HTR-8/SVneo (cell line): Measurements from ENCODE around the gene CAMKMT.
A peak's percentile ranks its signal among the peaks of the same experiment; 100 is the strongest.

Experiments used
- DNase-seq: peaks from one replicate; pipeline ENCODE4 v3.0.0; 2011; ENCODE audit warnings: low spot score, mixed read lengths; ENCODE audit not compliant: insufficient read length
- FAIRE-seq: peaks from 2 replicates; lab custom pipeline; 2011; peaks lifted over from hg19 to GRCh38; lab: Jason Lieb, UNC

CAMKMT gene

GRCh38 chr2:44676379-44676778, 314.6 kb downstream of the CAMKMT start:
- DNase-seq: no peak
- FAIRE-seq: no peak

GRCh38 chr2:44679584-44679983, 317.8 kb downstream of the CAMKMT start:
- DNase-seq: no peak
- FAIRE-seq: no peak

DNA sequence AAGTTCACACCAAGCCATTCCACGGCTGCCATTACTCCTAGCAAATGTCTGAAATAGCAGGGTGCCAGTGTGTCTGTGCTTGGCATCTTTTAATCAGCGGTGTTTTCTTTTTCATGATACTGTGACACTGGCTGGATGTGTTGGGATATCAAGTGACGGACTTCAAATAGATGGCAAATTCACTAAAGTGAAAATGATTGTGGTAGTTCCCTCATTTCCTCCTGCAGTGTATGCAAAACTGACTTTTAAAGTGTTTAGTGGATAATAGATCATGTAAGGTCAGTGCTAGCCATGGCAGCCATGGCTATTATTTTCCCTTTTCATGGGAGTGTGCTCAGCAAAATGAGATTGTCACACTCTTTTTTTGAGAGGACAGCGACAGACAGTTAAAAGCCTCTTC, 318.2 kb downstream of the CAMKMT start:
- FAIRE-seq (peak; percentile 36), DNase-seq (no peak)

DNA sequence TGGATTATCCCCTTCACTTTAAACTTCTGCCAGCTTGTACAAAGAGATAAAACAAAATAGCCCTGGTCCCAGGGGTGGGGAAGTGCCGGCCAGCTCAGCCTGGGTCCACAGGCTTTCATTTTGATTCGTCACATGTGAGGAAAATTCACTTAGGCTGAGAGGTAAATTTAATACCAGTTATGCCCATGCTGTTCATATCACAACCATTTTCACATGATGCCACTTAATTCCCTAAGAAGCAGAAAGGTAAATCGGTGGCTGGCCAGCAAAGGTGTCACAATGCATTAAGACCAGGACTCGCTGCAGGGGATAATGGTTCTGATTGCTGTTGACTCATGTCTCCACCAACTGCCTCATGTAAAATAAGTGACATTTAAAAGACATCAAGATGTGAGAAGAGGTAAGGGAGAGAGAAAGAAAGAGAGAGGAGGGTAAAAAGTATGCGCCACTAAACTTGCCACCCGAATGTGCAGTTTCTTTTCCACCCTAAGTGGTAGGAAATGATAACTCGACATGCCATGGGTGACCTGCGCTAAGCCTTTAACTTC, 318.8 kb downstream of the CAMKMT start:
- no peak for DNase-seq
- no peak for FAIRE-seq

DNA sequence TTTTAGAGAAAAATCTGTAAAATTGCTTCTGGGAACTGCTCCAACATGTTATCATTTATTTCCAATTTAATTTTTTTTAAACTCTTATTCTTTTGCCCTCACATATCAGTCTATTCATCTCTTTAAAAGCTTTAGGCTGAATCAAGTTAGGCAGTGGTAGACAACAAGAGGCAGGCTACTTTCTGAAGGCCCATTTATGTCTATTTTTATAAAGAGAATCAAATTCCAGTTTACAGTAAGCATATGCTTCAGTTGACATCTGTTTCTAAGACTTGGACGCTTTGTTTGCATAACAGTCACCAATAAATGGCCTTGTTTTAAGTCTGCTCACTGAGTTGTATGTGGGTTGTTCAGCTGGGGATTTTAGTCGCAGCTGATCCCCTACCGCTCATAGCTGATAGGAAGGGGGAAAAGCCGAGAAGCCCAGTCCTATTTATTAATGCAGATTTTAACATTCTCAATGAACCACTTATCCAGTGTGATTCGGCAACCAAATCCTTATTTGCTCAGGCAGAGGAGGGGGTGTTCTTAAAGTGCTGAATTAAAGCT, 319.3 kb downstream of the CAMKMT start:
- no peak for DNase-seq
- FAIRE-seq: no peak

GRCh38 chr2:44682459-44682858, 320.7 kb downstream of the CAMKMT start:
- FAIRE-seq (no peak), DNase-seq (no peak)

GRCh38 chr2:44684559-44684958, 322.8 kb downstream of the CAMKMT start:
- FAIRE-seq: no peak
- no peak for DNase-seq

DNA sequence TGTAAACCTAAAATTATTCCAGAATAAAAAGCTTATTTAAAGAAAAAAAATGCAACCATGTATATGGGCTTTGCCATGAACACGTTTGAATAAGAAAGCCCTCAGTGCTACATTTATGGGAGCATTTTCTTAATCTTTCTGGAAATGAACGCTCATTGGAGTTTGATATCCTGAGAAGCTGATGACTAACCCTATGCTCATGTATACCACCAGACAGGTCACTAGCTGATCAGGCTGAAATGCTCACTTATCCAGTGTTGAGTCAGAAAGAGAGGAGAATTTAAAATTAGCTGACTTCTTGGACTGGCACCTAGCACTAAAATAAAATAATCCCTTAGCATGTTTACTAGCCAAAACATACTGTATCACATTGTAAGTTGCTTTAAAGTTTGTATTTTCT, 324.8 kb downstream of the CAMKMT start:
- DNase-seq: peak; percentile 20
- FAIRE-seq: no peak

GRCh38 chr2:44687686-44688455, 326.1 kb downstream of the CAMKMT start:
- DNase-seq (no peak), FAIRE-seq (no peak)

- DNase-seq: no peak
- no peak for FAIRE-seq
Observed at GRCh38 chr2:44688456-44689124, 326.8 kb downstream of the CAMKMT start.

GRCh38 chr2:44689516-44689915, 327.8 kb downstream of the CAMKMT start:
- no peak for FAIRE-seq
- DNase-seq: no peak

GRCh38 chr2:44691174-44691785, 329.5 kb downstream of the CAMKMT start:
- DNase-seq (no peak), FAIRE-seq (no peak)

DNA sequence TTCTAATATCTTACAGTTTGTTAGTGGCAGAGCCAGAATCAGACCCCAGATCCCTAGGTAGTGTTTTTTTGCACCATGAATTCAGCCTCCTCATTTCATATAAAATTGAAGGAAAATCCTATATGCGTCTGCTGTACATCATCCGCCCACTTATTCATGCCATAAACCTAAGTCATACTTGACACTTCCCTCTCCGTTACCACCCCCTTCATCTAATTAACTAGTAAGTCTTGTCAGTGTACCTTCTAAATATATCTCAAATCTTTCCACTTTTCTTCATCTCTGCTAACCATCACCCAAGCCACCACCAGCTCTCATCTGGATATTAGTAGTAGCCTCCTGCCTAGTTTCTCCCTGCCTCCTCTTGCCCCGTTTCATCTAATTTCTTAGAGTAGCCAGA, 331.1 kb downstream of the CAMKMT start:
- DNase-seq (no peak), FAIRE-seq (no peak)

DNA sequence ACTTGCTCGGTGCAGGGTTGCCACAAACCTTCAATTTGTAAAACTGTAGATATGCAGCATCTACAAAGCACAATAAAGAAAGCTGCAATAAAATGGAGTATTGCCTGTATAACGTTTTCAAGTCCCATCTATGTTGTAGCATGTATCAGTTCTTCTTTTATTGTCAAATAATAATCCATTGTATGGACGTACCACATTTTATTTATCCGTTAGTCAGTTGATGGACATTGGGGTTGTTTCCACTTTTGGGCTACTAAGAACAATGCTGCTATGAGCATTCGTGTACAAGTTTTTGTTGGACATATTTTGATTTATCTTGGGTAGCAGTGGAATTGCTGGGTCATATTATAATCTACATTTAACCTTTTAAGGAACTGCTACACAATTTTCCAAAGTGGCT, 339.1 kb downstream of the CAMKMT start:
- DNase-seq: no peak
- FAIRE-seq: no peak

DNA sequence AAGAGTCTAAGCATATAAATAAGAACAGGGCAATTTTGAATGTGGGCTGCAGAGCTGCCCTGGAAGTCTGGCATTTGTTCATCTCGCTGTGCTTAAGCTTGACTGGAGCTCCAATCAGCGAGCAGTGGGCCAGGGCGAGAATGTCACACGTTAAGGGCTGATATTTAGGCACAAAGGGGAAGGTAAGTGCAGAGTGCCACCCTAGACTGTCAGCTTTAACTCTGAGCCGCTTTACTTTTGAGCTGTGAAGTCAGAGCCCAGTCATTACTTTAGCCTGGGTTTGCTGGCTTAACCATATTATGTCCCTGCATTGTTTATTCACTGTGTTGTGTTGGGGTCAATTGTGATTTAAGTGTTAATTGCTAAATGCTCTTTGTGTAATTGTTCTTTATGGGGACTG, 343.6 kb downstream of the CAMKMT start:
- DNase-seq (no peak), FAIRE-seq (no peak)

GRCh38 chr2:44705876-44706480, 344.2 kb downstream of the CAMKMT start:
- DNase-seq: no peak
- no peak for FAIRE-seq

DNA sequence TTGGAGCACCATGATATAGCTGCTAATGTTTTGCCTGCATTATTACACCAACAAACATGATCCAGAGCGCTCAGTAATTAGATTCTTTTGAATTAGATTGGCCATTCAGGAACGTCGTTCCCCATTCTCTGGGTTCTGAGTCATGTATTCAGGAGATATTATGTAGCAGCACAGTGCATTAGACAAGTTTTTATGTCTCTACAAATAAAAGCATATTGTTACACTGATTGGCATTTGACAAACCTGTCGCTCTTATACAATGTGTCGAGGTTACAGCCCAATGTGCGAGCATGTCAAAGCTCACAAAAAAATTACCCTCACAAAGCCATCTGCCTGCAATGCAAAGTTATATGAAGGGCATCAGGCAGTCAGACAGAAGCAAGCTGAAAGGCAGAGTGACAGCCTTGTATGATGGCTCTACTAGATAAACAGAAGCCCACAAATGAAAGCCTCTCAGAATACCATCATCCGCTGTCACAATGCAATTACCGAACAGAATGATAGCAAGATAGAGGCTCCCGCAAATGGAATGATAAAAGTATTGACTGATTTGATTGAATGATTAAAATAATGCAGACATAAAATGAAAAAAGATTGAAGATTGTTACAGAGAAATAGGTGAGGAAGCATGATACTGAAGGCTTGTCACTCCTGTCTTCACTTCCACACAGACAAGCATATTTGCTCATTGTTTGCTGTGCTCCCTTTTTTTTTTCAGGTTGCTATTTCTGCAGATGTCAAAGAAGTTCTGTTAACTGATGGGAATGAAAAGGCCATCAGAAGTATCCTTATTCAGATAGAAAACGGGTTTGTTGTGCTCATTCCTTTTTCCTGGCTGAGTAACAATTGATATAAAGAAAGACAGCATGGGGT, 345.2 kb downstream of the CAMKMT start:
- DNase-seq (no peak), FAIRE-seq (no peak)

- FAIRE-seq: no peak
- DNase-seq: no peak
Observed at GRCh38 chr2:44707945-44708660, 346.4 kb downstream of the CAMKMT start.

DNA sequence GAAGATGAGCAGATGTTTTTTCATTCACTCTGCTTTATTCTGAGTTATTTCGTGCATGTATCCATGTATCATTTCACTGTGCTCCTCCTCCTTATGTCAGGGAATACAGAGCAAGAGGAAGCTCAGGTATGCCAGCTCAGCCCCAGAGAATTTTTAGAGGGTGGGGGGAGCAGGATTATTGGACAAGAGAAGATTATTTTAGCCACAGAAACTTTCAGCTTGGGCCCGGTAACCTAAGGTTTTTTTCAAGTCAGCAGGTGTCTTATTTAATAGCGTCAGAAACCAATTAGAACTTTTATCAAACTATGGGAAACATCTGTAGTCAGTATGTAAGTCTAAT, 346.9 kb downstream of the CAMKMT start:
- no peak for FAIRE-seq
- DNase-seq: no peak
